Nucleus accumbens (tissue), 56 donors: ENCODE data around the gene MTO1.
"Not testable (repeated sequence)": the region's sequence is repeated elsewhere in the genome, so short reads cannot be mapped to it uniquely, and the experiment has no call there.

Experiments
- DNase-seq, 56 donors: peaks; one replicate each; lab custom pipeline; 2025; lab: John Stamatoyannopoulos, UW

Gene MTO1

GRCh38 chr6:73497915-73498314 lies 36.4 kb downstream of the MTO1 start:
- no peak for DNase-seq

GRCh38 chr6:73503027-73503772 lies 41.7 kb downstream of the MTO1 start:
- DNase-seq, result no peak

GRCh38 chr6:73504160-73504559 lies 42.6 kb downstream of the MTO1 start:
- no peak for DNase-seq

GRCh38 chr6:73505142-73505541 lies 43.6 kb downstream of the MTO1 start:
- DNase-seq, result no peak

GRCh38 chr6:73505705-73506104 lies 44.2 kb downstream of the MTO1 start:
- DNase-seq, result not testable (repeated sequence)

- DNase-seq, result no peak
These were observed 44.7 kb downstream of the MTO1 start for GRCh38 chr6:73506246-73506645.

GRCh38 chr6:73508776-73509175 lies 47.2 kb downstream of the MTO1 start:
- DNase-seq, result no peak

GRCh38 chr6:73509851-73510250 lies 48.3 kb downstream of the MTO1 start:
- no peak for DNase-seq

GRCh38 chr6:73511796-73512195 lies 50.3 kb downstream of the MTO1 start:
- no peak for DNase-seq

GRCh38 chr6:73513496-73513854 lies 51.9 kb downstream of the MTO1 start:
- DNase-seq, result no peak

GRCh38 chr6:73514746-73515110 lies 53.2 kb downstream of the MTO1 start:
- no peak for DNase-seq

- DNase-seq, result no peak
These were observed 53.7 kb downstream of the MTO1 start for GRCh38 chr6:73515204-73515655.

- no peak for DNase-seq
These were observed 55.3 kb downstream of the MTO1 start for GRCh38 chr6:73516514-73517489.

GRCh38 chr6:73518100-73518981 lies 56.8 kb downstream of the MTO1 start:
- DNase-seq, result peak in 3 of 56 donors; percentile 4 to 11 (median 8)

GRCh38 chr6:73518982-73519881 lies 57.7 kb downstream of the MTO1 start:
- DNase-seq, result not testable (repeated sequence)

GRCh38 chr6:73519926-73520687 lies 58.6 kb downstream of the MTO1 start:
- DNase-seq, result peak in 51 of 56 donors; percentile 7 to 72 (median 52)

- peak; percentile 95 to 100 (median 99) for DNase-seq
These were observed 59.3 kb downstream of the MTO1 start, which contains the start of gene EEF1A1 for GRCh38 chr6:73520688-73521350. EEF1A1 (minus strand) TSS chr6:73521032; CDS start chr6:73520026, 1,006 bp downstream.
